Endodermal cell (in vitro differentiated cells): ENCODE data around the gene KCNA5. TPM values are rescaled to one million over a fixed set of nuclear protein-coding genes. Genes with fewer than 3 reads are reported as not detected.

Source experiments
- DNase-seq: peaks from one replicate; pipeline ENCODE4 v3.0.0-alpha.2; 2017
- H3K27ac ChIP-seq: 2 replicates; pipeline ENCODE4 v1.5.1; 2013; ENCODE audit warnings: mild to moderate bottlenecking, low read depth, low read length, moderate library complexity
- H3K27me3 ChIP-seq: 2 replicates; pipeline ENCODE4 v1.6.1; 2013; ENCODE audit warnings: mild to moderate bottlenecking, low read length, moderate library complexity; ENCODE audit not compliant: insufficient read depth, control insufficient read depth, poor library complexity, severe bottlenecking
- H3K36me3 ChIP-seq: 2 replicates; pipeline ENCODE4 v1.7.0; 2013; ENCODE audit warnings: mild to moderate bottlenecking, low read length, moderate library complexity; ENCODE audit not compliant: control insufficient read depth, insufficient read depth
- H3K4me1 ChIP-seq: one replicate; pipeline ENCODE4 v1.7.0; 2013; ENCODE audit warnings: low read length; ENCODE audit not compliant: control insufficient read depth, insufficient read depth
- H3K4me3 ChIP-seq: 2 replicates; pipeline ENCODE4 v1.5.1; 2013; ENCODE audit warnings: mild to moderate bottlenecking, low read length, moderate library complexity
- H3K9ac ChIP-seq: 2 replicates; pipeline ENCODE4 v1.6.1; 2013; ENCODE audit warnings: mild to moderate bottlenecking, low read length, moderate library complexity; ENCODE audit not compliant: poor library complexity, severe bottlenecking; ENCODE audit errors: extremely low read depth
- H3K9me3 ChIP-seq: 2 replicates; pipeline ENCODE4 v1.6.1; 2013; ENCODE audit warnings: mild to moderate bottlenecking, low read length, moderate library complexity; ENCODE audit not compliant: control insufficient read depth
- H3K27ac Mint-ChIP-seq: 2 replicates; pipeline ENCODE4 v1.8.0; 2020; ENCODE audit warnings: mixed read lengths
- H3K27me3 Mint-ChIP-seq: 2 replicates; pipeline ENCODE4 v1.8.0; 2021; ENCODE audit warnings: mild to moderate bottlenecking, mixed read lengths; ENCODE audit not compliant: insufficient read depth
- H3K36me3 Mint-ChIP-seq: 2 replicates; pipeline ENCODE4 v1.8.0; 2020; ENCODE audit warnings: low read depth, mixed read lengths
- H3K4me1 Mint-ChIP-seq: 2 replicates; pipeline ENCODE4 v1.8.0; 2020; ENCODE audit warnings: mixed read lengths
- H3K4me3 Mint-ChIP-seq: 2 replicates; pipeline ENCODE4 v1.8.0; 2020; ENCODE audit warnings: mild to moderate bottlenecking, moderate library complexity, mixed read lengths
- H3K9me3 Mint-ChIP-seq: 2 replicates; pipeline ENCODE4 v1.8.0; 2020; ENCODE audit warnings: mild to moderate bottlenecking, mixed read lengths
- CTCF ChIP-seq: fragments of 200-600 bp; sonication (generic); conservative IDR thresholded peaks from 2 replicates; pipeline ENCODE4 v1.5.0; 2021; ENCODE audit warnings: antibody characterized with exemption, mild to moderate bottlenecking
- WGBS, 2 experiments: methylation state at CpG; one replicate each; pipeline versions ENCODE4 v1.1.5 to v1.1.7; 2013; ENCODE audit warnings: missing lambda C conversion rate in 2 of 2, mixed read lengths in 1 of 2; ENCODE audit not compliant: insufficient coverage in 1 of 2, insufficient read length in 1 of 2; 5-methylcytosine and 5-hydroxymethylcytosine counted together
- total RNA-seq, 2 donors: library from RNA; stranded (reverse); fragmentation: NEBNext Ultra II Directional in 1 of 2; extraction: Animal tissue kit (Norgen Biotek cat#: 25700) in 1 of 2; gene quantifications; 2 replicates in 1 of 2; 3 replicates in 1 of 2; pipeline ENCODE4 v1.2.1, GENCODE V29; 2021

Gene KCNA5
- total RNA-seq, 2 donors from 2014 or later = not detected

- H3K27me3 ChIP-seq = peaks cover 17% of the 10 kb centered on the region
- H3K4me3 ChIP-seq = no peak overlapping the region
- Mint-ChIP-seq H3K27me3 (peaks cover 28% of the 10 kb centered on the region), H3K4me1 (peaks cover 4% of the 10 kb centered on the region), H3K27ac (no peak overlapping the region), H3K9me3 (no peaks in the 10 kb centered on the region), H3K36me3 (no peaks in the 10 kb centered on the region), H3K4me3 (no peak overlapping the region)
- TF ChIP-seq CTCF = no peak
- no peaks in the 10 kb centered on the region for H3K4me1 ChIP-seq
- H3K36me3 ChIP-seq = no peaks in the 10 kb centered on the region
- no peaks in the 10 kb centered on the region for H3K9me3 ChIP-seq
- no peak overlapping the region for H3K9ac ChIP-seq
- DNase-seq = no peak
- 92% methylated on average over 1 of the region's 1 CpG; no CpG with 5 or more reads in 1 of the 2 experiments for WGBS, 2 experiments
- no peak overlapping the region for H3K27ac ChIP-seq
Observed at GRCh38 chr12:5063149-5063548, 19.5 kb downstream of the KCNA5 start.

GRCh38 chr12:5064913-5065490 lies 21.3 kb downstream of the KCNA5 start:
- peaks cover 28% of the 10 kb centered on the region for H3K27me3 Mint-ChIP-seq
- H3K4me3 Mint-ChIP-seq = no peak overlapping the region

GRCh38 chr12:5066251-5066650 lies 22.6 kb downstream of the KCNA5 start:
- H3K36me3 Mint-ChIP-seq = no peaks in the 10 kb centered on the region

More at GRCh38 chr12:5064913-5065490, 21.3 kb downstream of the KCNA5 start:
- H3K36me3 ChIP-seq = no peaks in the 10 kb centered on the region
- H3K9me3 ChIP-seq = no peaks in the 10 kb centered on the region
- no peak for TF ChIP-seq CTCF
- no peak for DNase-seq
- peaks cover 3% of the 10 kb centered on the region for H3K4me1 ChIP-seq
- peaks cover 17% of the 10 kb centered on the region for H3K27me3 ChIP-seq
- no peak overlapping the region for H3K4me3 ChIP-seq
- 94% methylated on average over 3 of the region's 3 CpGs; no CpG with 5 or more reads in 1 of the 2 experiments for WGBS, 2 experiments
- no peaks in the 10 kb centered on the region for H3K9me3 Mint-ChIP-seq
- H3K4me1 Mint-ChIP-seq = peaks cover 21% of the 10 kb centered on the region
- H3K27ac ChIP-seq = no peak overlapping the region
- H3K27ac Mint-ChIP-seq = no peak overlapping the region
- no peaks in the 10 kb centered on the region for H3K36me3 Mint-ChIP-seq
- H3K9ac ChIP-seq = no peak overlapping the region

More at GRCh38 chr12:5066251-5066650, 22.6 kb downstream of the KCNA5 start:
- Histone ChIP-seq H3K27me3 (peaks cover 13% of the 10 kb centered on the region), H3K4me1 (peaks cover 13% of the 10 kb centered on the region), H3K36me3 (no peaks in the 10 kb centered on the region), H3K9me3 (no peaks in the 10 kb centered on the region), H3K27ac (no peak overlapping the region), H3K9ac (no peak overlapping the region), H3K4me3 (no peak overlapping the region)
- H3K27ac Mint-ChIP-seq = no peak overlapping the region
- H3K4me1 Mint-ChIP-seq = peaks cover 33% of the 10 kb centered on the region
- 85 to 94% methylated on average over 4 of the region's 4 CpGs for WGBS, 2 experiments
- no peaks in the 10 kb centered on the region for H3K9me3 Mint-ChIP-seq
- H3K4me3 Mint-ChIP-seq = no peak overlapping the region
- peaks cover 28% of the 10 kb centered on the region for H3K27me3 Mint-ChIP-seq
- no peak for DNase-seq
- no peak for TF ChIP-seq CTCF
